ENCODE data around the gene STIP1.

GRCh38 chr11:64253481-64253880, 67.5 kb downstream of the STIP1 start:
- TF ChIP-seq MAX (IDR thresholded peaks at IDR 0.05), result no peak
- no peak for TF ChIP-seq CEBPB (IDR thresholded peaks at IDR 0.05)
- no peak for TF ChIP-seq RAD21 (IDR thresholded peaks at IDR 0.05; ENCODE audit: low read depth)

Measured in Ishikawa (cell line).